ENCODE measurements around the gene ZNF460. TPM values are rescaled to one million over a fixed set of nuclear protein-coding genes. Genes with fewer than 3 reads are reported as not detected.
"Not testable (repeated sequence)": the region's sequence is repeated elsewhere in the genome, so short reads cannot be mapped to it uniquely, and the experiment has no call there.

ZNF460 gene
- total RNA-seq, 1 experiment from 2014 or later: 68.2 TPM

DNA sequence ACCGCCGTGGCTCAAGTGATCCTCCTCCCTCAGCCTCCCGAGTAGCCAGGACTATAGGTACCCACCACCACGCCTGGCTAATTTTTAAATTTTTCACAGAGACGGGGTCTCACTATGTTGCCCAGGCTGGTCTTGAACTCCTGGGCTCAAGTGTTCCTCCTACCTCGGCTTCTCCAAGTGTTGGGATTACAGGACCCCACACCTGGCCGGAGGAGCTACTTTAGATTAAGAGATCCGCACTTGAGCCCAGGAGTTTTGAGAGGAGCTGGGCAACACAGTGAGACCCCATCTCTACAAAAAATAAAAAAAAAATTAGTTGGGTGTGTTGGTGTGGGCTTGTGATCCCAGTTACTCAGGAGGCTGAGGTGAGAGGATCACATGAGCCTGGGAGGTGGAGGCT lies 9.0 kb upstream of the ZNF460 start:
- CTCF ChIA-PET: interaction anchor here (0.6 kb wide), 1 partner anchor 71 kb away, joined by 3 read pairs; no protein-coding TSS in a partner anchor
- intact Hi-C loops (cut with micrococcal nuclease; ENCODE audit: unreplicated experiment): no loop called here
- DNase-seq: no peak
- H3K27ac Mint-ChIP-seq (ENCODE audit: unreplicated experiment): no peak overlapping the region
- no TSS peak for BruUV-seq (replicated peaks)
- H3K4me1 Mint-ChIP-seq (ENCODE audit: low read depth, unreplicated experiment): no peaks in the 10 kb centered on the region
- TF ChIP-seq, protein P1, sequence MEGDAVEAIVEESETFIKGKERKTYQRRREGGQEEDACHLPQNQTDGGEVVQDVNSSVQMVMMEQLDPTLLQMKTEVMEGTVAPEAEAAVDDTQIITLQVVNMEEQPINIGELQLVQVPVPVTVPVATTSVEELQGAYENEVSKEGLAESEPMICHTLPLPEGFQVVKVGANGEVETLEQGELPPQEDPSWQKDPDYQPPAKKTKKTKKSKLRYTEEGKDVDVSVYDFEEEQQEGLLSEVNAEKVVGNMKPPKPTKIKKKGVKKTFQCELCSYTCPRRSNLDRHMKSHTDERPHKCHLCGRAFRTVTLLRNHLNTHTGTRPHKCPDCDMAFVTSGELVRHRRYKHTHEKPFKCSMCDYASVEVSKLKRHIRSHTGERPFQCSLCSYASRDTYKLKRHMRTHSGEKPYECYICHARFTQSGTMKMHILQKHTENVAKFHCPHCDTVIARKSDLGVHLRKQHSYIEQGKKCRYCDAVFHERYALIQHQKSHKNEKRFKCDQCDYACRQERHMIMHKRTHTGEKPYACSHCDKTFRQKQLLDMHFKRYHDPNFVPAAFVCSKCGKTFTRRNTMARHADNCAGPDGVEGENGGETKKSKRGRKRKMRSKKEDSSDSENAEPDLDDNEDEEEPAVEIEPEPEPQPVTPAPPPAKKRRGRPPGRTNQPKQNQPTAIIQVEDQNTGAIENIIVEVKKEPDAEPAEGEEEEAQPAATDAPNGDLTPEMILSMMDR (IDR thresholded peaks at IDR 0.05; ENCODE audit: unreplicated experiment): no peak
- H3K36me3 Mint-ChIP-seq (ENCODE audit: insufficient read depth, unreplicated experiment): peaks cover 8% of the 10 kb centered on the region
- H3K27me3 Mint-ChIP-seq (ENCODE audit: unreplicated experiment): no peaks in the 10 kb centered on the region
- H3K4me3 Mint-ChIP-seq (ENCODE audit: low read depth, unreplicated experiment): no peak overlapping the region
- H3K9me3 Mint-ChIP-seq (ENCODE audit: low read depth, unreplicated experiment): peaks cover 3% of the 10 kb centered on the region

DNA sequence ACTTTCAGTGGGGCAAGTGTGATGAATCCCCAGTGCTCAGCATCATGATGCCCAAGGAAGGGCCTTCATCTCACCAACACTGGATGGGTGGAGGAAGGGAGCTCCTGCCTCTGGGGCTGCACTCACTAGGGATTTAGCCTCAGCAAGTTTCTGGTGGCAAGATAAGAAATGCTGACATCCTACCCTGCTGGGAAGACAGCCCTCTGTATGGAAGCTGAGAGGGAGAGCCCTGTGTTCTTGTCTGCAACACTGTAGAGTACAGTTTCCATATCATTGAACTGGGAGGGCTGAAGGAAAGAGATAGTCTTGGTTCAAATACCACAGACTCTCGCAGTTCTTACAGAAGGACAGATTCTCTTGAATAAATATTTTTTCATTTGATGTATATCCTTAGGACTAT lies 7.3 kb upstream of the ZNF460 start:
- TF ChIP-seq, protein P1 (IDR thresholded peaks at IDR 0.05; ENCODE audit: unreplicated experiment): no peak
- Mint-ChIP-seq H3K9me3 (ENCODE audit: low read depth, unreplicated experiment) (no peaks in the 10 kb centered on the region), H3K27ac (ENCODE audit: unreplicated experiment) (no peak overlapping the region), H3K27me3 (ENCODE audit: unreplicated experiment) (no peaks in the 10 kb centered on the region), H3K4me3 (ENCODE audit: low read depth, unreplicated experiment) (no peak overlapping the region), H3K4me1 (ENCODE audit: low read depth, unreplicated experiment) (no peaks in the 10 kb centered on the region), H3K36me3 (ENCODE audit: insufficient read depth, unreplicated experiment) (peaks cover 14% of the 10 kb centered on the region)
- intact Hi-C loops (cut with micrococcal nuclease; ENCODE audit: unreplicated experiment): no loop called here
- DNase-seq: no peak
- CTCF ChIA-PET: no interaction called here
- no TSS peak for BruUV-seq (replicated peaks)

DNA sequence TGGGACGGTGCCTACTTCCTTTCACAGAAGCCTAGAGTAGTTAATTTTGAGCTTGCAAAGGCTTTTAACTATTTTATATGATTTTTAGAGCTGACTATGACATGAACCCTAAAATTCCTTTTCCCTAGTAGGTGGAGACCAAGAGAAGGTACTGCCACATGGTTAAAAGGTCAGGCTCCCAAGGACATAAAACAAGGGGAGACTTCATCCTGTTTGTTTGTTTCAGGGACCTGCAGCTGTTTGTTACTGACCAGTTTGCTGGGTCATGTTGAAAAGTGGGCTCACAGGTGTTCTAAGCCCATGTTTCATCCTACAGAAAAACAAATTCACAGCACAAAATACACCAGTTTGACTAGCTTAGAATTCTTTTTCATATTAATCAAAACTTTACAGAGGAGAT lies 3.9 kb upstream of the ZNF460 start:
- CTCF ChIA-PET: interaction anchor here (0.7 kb wide), 1 partner anchor 192 kb away, joined by 11 read pairs; no protein-coding TSS in a partner anchor
- Mint-ChIP-seq H3K9me3 (ENCODE audit: low read depth, unreplicated experiment) (no peaks in the 10 kb centered on the region), H3K27ac (ENCODE audit: unreplicated experiment) (no peak overlapping the region), H3K4me1 (ENCODE audit: low read depth, unreplicated experiment) (no peaks in the 10 kb centered on the region), H3K27me3 (ENCODE audit: unreplicated experiment) (no peaks in the 10 kb centered on the region), H3K36me3 (ENCODE audit: insufficient read depth, unreplicated experiment) (peaks cover 16% of the 10 kb centered on the region), H3K4me3 (ENCODE audit: low read depth, unreplicated experiment) (no peak overlapping the region)
- TF ChIP-seq, protein P1 (IDR thresholded peaks at IDR 0.05; ENCODE audit: unreplicated experiment): no peak
- intact Hi-C loops (cut with micrococcal nuclease; ENCODE audit: unreplicated experiment): no loop called here
- DNase-seq: no peak
- no TSS peak for BruUV-seq (replicated peaks)

DNA sequence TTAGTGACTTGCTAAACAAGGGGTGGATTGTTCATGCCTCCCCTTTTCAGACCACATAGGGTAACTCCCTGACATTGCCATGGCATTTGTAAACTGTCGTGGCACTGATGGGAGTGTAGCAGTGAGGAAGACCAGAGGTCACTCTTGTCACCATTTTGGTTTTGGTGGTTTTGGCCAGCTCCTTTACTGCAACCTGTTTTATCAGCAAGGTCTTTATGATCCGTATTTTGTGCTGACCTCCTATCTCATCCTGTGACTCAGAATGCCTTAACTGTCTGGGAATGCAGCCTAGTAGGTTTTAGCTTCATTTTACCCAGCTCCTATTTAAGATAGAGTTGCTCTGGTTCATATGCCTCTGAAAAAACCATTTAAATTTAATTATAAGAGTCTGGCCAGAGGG lies 1.8 kb upstream of the ZNF460 start:
- H3K4me3 Mint-ChIP-seq (ENCODE audit: low read depth, unreplicated experiment); H3K27me3 Mint-ChIP-seq (ENCODE audit: unreplicated experiment); H3K9me3 Mint-ChIP-seq (ENCODE audit: low read depth, unreplicated experiment); intact Hi-C loops (cut with micrococcal nuclease; ENCODE audit: unreplicated experiment); BruUV-seq (replicated peaks); CTCF ChIA-PET; H3K27ac Mint-ChIP-seq (ENCODE audit: unreplicated experiment); DNase-seq: not testable (repeated sequence)
- peaks cover 12% of the 10 kb centered on the region for H3K4me1 Mint-ChIP-seq (ENCODE audit: low read depth, unreplicated experiment)
- peaks cover 12% of the 10 kb centered on the region for H3K36me3 Mint-ChIP-seq (ENCODE audit: insufficient read depth, unreplicated experiment)

DNA sequence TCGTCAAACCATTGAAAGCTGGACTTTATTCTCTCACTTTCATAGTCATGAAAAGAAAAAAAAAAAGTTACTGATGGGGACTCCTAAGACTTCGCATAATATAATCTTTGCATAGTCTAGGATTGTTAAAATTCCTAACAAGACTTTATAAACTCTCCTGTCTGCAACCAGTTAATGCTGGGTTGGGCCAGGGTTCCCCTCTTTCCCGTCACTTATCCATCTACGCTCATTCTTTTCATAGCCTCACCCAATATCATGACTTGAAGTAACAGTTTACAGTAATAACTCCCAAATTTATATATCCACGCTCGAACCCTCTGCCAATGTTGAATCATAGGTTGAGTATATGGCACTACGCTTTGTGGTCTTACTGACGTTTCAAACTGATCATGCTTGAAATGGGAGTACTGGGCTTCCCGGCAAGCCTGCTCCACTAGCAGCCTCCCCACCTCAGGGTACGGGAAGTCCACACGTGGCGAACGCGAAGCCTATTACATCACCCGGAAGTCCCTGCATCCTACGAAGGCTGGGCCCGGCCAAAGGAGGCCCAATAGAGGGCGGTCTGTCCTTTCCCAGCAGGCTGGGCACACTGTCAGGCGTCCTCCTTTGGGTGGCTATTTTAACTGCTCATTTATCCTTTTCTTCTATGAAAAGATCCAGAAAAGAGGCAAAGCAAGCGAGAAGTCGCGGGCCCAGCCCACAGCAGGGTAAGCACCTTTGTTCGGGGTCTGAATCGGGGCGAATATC lies 694 bp upstream of the ZNF460 start:
- Mint-ChIP-seq H3K27ac (ENCODE audit: unreplicated experiment) (no peak overlapping the region), H3K36me3 (ENCODE audit: insufficient read depth, unreplicated experiment) (peaks cover 12% of the 10 kb centered on the region), H3K4me1 (ENCODE audit: low read depth, unreplicated experiment) (peaks cover 12% of the 10 kb centered on the region), H3K4me3 (ENCODE audit: low read depth, unreplicated experiment) (no peak overlapping the region), H3K27me3 (ENCODE audit: unreplicated experiment) (no peaks in the 10 kb centered on the region), H3K9me3 (ENCODE audit: low read depth, unreplicated experiment) (no peaks in the 10 kb centered on the region)
- TF ChIP-seq, protein P1 (IDR thresholded peaks at IDR 0.05; ENCODE audit: unreplicated experiment): no peak
- no TSS peak for BruUV-seq (replicated peaks)
- intact Hi-C loops (cut with micrococcal nuclease; ENCODE audit: unreplicated experiment): loop anchor here (2.0 kb wide), 1 partner anchor 39 kb away; the partner anchor contains the start of gene ZNF805
- CTCF ChIA-PET: interaction anchor here (0.6 kb wide), 1 partner anchor 18 kb away, joined by 5 read pairs; no protein-coding TSS in a partner anchor
- peak; percentile 90 for DNase-seq
